Tibial nerve (tissue), 3 donors: ENCODE results near the gene MTSS2.

Experiments
- POLR2A ChIP-seq, 2 donors: fragments of 450-650 bp; IDR thresholded peaks; one replicate each; pipeline ENCODE4 v1.6.1; 2017; ENCODE audit warnings: antibody characterized with exemption in 2 of 2, mild to moderate bottlenecking in 2 of 2, moderate library complexity in 2 of 2
- TF ChIP-seq, protein P1 (sequence below), 5 experiments: fragments of 200-600 bp in 3 of 5; fragments of 450-650 bp in 2 of 5; sonication (generic) in 3 of 5; IDR thresholded peaks; one replicate each; pipeline ENCODE4 v1.5.1; 2016 to 2019; ENCODE audit warnings: antibody characterized with exemption in 5 of 5, mild to moderate bottlenecking in 3 of 5, moderate library complexity in 2 of 5

DNA sequence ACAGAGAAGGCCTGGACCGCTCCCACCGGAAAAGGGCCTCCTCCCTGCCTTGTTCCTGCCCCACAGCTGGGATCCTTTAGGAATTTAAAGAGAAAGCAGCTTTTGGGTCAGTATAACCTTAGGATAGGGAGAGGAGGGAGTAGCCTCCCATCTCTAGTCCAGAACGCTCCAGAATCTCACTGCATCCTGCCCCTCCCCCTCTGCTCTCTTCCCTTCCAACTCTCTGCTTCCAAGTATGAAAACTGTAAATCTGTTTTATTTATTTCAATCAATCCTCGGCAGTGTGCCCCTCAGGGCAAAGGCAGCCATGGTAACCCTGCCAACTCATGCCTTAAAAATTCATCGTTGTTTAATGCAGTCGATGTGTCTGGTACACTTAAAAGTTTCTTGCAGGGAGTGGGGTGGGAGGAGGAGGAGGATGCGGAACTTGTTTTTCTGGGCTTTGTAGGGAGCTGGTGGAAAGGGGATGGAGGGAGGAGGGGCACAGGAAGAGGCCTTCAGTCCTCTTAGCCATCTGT is 21.2 kb upstream of the MTSS2 start:
- TF ChIP-seq, protein P1, sequence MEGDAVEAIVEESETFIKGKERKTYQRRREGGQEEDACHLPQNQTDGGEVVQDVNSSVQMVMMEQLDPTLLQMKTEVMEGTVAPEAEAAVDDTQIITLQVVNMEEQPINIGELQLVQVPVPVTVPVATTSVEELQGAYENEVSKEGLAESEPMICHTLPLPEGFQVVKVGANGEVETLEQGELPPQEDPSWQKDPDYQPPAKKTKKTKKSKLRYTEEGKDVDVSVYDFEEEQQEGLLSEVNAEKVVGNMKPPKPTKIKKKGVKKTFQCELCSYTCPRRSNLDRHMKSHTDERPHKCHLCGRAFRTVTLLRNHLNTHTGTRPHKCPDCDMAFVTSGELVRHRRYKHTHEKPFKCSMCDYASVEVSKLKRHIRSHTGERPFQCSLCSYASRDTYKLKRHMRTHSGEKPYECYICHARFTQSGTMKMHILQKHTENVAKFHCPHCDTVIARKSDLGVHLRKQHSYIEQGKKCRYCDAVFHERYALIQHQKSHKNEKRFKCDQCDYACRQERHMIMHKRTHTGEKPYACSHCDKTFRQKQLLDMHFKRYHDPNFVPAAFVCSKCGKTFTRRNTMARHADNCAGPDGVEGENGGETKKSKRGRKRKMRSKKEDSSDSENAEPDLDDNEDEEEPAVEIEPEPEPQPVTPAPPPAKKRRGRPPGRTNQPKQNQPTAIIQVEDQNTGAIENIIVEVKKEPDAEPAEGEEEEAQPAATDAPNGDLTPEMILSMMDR (IDR thresholded peaks at IDR 0.05): no peak
- TF ChIP-seq POLR2A (IDR thresholded peaks at IDR 0.05): no peak
